ENCODE results near the gene PCBD1. TPM values are rescaled to one million over a fixed set of nuclear protein-coding genes. Genes with fewer than 3 reads are reported as not detected.
A peak's percentile ranks its signal among the peaks of the same experiment; 100 is the strongest.

Gene PCBD1
- total RNA-seq, 1 donor from 2014 or later, result 36.6 TPM

DNA sequence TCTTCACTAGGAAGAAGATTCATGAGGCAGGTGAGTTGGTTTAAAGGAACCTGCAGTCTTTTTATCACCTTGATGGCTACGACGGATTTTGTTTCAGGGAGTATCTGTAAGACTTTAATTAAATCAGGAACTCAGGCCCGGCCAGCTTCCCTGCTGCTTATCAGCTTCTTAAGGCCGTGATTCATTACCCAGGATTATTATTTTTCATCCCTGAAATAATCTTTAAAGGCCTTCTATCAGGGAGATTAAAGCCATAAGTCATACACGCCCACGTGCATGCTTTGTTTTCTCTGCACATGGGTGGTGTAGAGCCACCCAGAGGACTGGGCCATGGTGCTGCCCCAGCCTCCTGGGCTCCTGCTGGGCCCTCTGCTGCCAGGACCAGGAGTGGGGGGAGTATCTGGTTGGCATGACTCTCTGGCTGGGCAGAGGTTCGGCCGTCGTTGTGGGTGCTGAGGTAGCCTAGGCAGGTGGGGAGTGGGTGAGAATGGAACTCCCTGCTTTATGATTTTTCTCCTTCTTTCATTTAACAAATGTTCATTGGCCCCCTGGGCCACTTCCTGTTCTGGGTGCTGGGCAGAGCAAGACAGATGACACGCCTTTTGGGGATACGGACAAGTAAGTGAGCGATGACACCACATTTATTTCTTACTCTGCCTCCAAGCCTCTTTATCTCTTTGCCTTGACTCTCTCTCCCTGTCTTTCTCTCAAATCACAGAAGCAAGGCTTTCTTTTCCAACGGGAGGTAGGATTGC, 39.0 kb upstream of the PCBD1 start:
- H3K4me3 Mint-ChIP-seq (ENCODE audit: unreplicated experiment), result no peak overlapping the region
- no peak for DNase-seq (ENCODE audit: extremely low spot score, unreplicated experiment)
- H3K36me3 Mint-ChIP-seq (ENCODE audit: unreplicated experiment), result no peaks in the 10 kb centered on the region
- H3K9me3 Mint-ChIP-seq (ENCODE audit: unreplicated experiment), result no peaks in the 10 kb centered on the region
- peaks cover 41% of the 10 kb centered on the region for H3K27me3 Mint-ChIP-seq (ENCODE audit: unreplicated experiment)
- no peak overlapping the region for H3K27ac Mint-ChIP-seq (ENCODE audit: unreplicated experiment)
- TF ChIP-seq, protein P1, sequence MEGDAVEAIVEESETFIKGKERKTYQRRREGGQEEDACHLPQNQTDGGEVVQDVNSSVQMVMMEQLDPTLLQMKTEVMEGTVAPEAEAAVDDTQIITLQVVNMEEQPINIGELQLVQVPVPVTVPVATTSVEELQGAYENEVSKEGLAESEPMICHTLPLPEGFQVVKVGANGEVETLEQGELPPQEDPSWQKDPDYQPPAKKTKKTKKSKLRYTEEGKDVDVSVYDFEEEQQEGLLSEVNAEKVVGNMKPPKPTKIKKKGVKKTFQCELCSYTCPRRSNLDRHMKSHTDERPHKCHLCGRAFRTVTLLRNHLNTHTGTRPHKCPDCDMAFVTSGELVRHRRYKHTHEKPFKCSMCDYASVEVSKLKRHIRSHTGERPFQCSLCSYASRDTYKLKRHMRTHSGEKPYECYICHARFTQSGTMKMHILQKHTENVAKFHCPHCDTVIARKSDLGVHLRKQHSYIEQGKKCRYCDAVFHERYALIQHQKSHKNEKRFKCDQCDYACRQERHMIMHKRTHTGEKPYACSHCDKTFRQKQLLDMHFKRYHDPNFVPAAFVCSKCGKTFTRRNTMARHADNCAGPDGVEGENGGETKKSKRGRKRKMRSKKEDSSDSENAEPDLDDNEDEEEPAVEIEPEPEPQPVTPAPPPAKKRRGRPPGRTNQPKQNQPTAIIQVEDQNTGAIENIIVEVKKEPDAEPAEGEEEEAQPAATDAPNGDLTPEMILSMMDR (IDR thresholded peaks at IDR 0.05), result no peak
- H3K4me1 Mint-ChIP-seq (ENCODE audit: unreplicated experiment), result peaks cover 1% of the 10 kb centered on the region

GRCh38 chr10:70926226-70927000, 38.0 kb upstream of the PCBD1 start:
- TF ChIP-seq, protein P1 (IDR thresholded peaks at IDR 0.05), result no peak
- Mint-ChIP-seq H3K4me3 (ENCODE audit: unreplicated experiment) (no peak overlapping the region), H3K9me3 (ENCODE audit: unreplicated experiment) (no peaks in the 10 kb centered on the region), H3K36me3 (ENCODE audit: unreplicated experiment) (no peaks in the 10 kb centered on the region), H3K4me1 (ENCODE audit: unreplicated experiment) (peaks cover 1% of the 10 kb centered on the region), H3K27me3 (ENCODE audit: unreplicated experiment) (peaks cover 44% of the 10 kb centered on the region), H3K27ac (ENCODE audit: unreplicated experiment) (no peak overlapping the region)
- DNase-seq (ENCODE audit: extremely low spot score, unreplicated experiment), result no peak

DNA sequence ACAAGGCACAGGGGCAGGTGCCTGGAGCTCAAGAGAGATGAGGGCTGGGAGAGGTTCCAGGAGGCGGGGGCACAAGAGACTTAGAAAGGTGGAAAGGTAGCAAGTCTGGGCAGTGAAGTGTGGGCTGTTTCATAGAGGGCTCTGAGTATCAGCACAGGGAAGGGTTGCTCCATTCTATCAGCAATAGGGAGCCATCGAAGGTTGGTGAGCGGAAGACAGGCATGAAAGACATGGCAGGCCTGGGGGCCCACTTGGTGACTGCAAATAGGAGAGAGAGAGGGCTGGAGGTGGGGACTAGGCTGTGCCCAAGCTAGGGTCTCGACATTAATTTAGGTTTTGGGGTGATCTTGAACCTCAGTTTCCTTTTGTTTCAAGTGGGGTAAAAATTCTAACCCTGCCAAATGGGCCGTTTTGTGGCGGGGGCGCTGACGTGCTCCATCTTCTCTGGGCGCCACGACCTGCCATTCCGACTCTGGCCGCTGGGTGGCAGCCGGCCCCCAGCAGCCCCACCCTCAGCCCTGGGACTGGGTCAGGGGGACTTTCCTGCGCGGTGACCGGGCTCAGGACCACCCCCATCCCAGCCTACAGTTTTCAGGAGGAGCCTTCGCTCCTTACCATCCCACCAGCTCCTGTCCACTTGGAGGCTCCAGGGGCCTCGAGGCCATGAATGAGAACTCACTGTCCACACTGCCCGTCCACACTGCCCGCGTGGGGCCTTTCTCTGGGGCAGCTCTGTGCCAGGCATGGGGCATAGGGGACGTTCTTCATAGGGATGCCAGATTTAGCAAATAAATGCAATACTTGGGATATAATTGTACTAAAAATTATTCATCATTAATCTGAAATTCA, 37.2 kb upstream of the PCBD1 start:
- H3K27me3 Mint-ChIP-seq (ENCODE audit: unreplicated experiment), result peaks cover 42% of the 10 kb centered on the region
- no peak overlapping the region for H3K27ac Mint-ChIP-seq (ENCODE audit: unreplicated experiment)
- no peak overlapping the region for H3K4me3 Mint-ChIP-seq (ENCODE audit: unreplicated experiment)
- no peak for DNase-seq (ENCODE audit: extremely low spot score, unreplicated experiment)
- H3K4me1 Mint-ChIP-seq (ENCODE audit: unreplicated experiment), result peaks cover 1% of the 10 kb centered on the region
- no peaks in the 10 kb centered on the region for H3K36me3 Mint-ChIP-seq (ENCODE audit: unreplicated experiment)
- H3K9me3 Mint-ChIP-seq (ENCODE audit: unreplicated experiment), result no peaks in the 10 kb centered on the region
- TF ChIP-seq, protein P1 (IDR thresholded peaks at IDR 0.05), result peak; percentile 98

- Mint-ChIP-seq H3K27ac (ENCODE audit: unreplicated experiment) (no peak overlapping the region), H3K27me3 (ENCODE audit: unreplicated experiment) (peaks cover 38% of the 10 kb centered on the region), H3K4me1 (ENCODE audit: unreplicated experiment) (peaks cover 1% of the 10 kb centered on the region), H3K4me3 (ENCODE audit: unreplicated experiment) (no peak overlapping the region), H3K36me3 (ENCODE audit: unreplicated experiment) (no peaks in the 10 kb centered on the region), H3K9me3 (ENCODE audit: unreplicated experiment) (no peaks in the 10 kb centered on the region)
- DNase-seq (ENCODE audit: extremely low spot score, unreplicated experiment), result no peak
- TF ChIP-seq, protein P1 (IDR thresholded peaks at IDR 0.05), result no peak
Measured at GRCh38 chr10:70923696-70924095, 35.3 kb upstream of the PCBD1 start.

Data from osteocyte (in vitro differentiated cells).